ENCODE measurements around the gene IFIT3. TPM values are rescaled to one million over a fixed set of nuclear protein-coding genes. Genes with fewer than 3 reads are reported as not detected.

The IFIT3 gene
- total RNA-seq, 2 donors from 2014 or later, result 0.42 TPM; not detected in 1

GRCh38 chr10:89373916-89374711 lies 46.3 kb downstream of the IFIT3 start:
- no peaks in the 10 kb centered on the region for H3K27me3 ChIP-seq (ENCODE audit: control insufficient read depth, insufficient read depth, low read length, poor library complexity, severe bottlenecking)
- H3K4me3 Mint-ChIP-seq, result no peak overlapping the region
- no peak overlapping the region for H3K27ac Mint-ChIP-seq
- H3K36me3 ChIP-seq (ENCODE audit: control insufficient read depth, insufficient read depth, low read length), result no peaks in the 10 kb centered on the region
- no peaks in the 10 kb centered on the region for H3K4me1 ChIP-seq (ENCODE audit: control insufficient read depth, insufficient read depth, low read length)
- no peak overlapping the region for H3K9ac ChIP-seq (ENCODE audit: extremely low read depth, low read length, poor library complexity, severe bottlenecking)
- no peak for DNase-seq
- H3K9me3 Mint-ChIP-seq, result no peaks in the 10 kb centered on the region
- H3K36me3 Mint-ChIP-seq (ENCODE audit: low read depth), result no peaks in the 10 kb centered on the region
- WGBS, 2 experiments (ENCODE audit: insufficient coverage in 1 of 2, insufficient read length in 1 of 2), result 89 to 92% methylated on average over 3 of the region's 3 CpGs
- no peak overlapping the region for H3K4me3 ChIP-seq (ENCODE audit: low read length)
- no peaks in the 10 kb centered on the region for H3K9me3 ChIP-seq (ENCODE audit: control insufficient read depth, low read length)
- peaks cover 22% of the 10 kb centered on the region for H3K4me1 Mint-ChIP-seq
- no peak for TF ChIP-seq CTCF (conservative IDR thresholded peaks at IDR 0.05)
- no peaks in the 10 kb centered on the region for H3K27me3 Mint-ChIP-seq (ENCODE audit: insufficient read depth)
- H3K27ac ChIP-seq (ENCODE audit: low read depth, low read length), result no peak overlapping the region

- TF ChIP-seq CTCF (conservative IDR thresholded peaks at IDR 0.05), result no peak
- Mint-ChIP-seq H3K9me3 (no peaks in the 10 kb centered on the region), H3K27me3 (ENCODE audit: insufficient read depth) (no peaks in the 10 kb centered on the region), H3K4me1 (peaks cover 18% of the 10 kb centered on the region), H3K36me3 (ENCODE audit: low read depth) (no peaks in the 10 kb centered on the region), H3K27ac (no peak overlapping the region), H3K4me3 (no peak overlapping the region)
- Histone ChIP-seq H3K27me3 (ENCODE audit: control insufficient read depth, insufficient read depth, low read length, poor library complexity, severe bottlenecking) (no peaks in the 10 kb centered on the region), H3K27ac (ENCODE audit: low read depth, low read length) (no peak overlapping the region), H3K36me3 (ENCODE audit: control insufficient read depth, insufficient read depth, low read length) (no peaks in the 10 kb centered on the region), H3K4me1 (ENCODE audit: control insufficient read depth, insufficient read depth, low read length) (no peaks in the 10 kb centered on the region), H3K9me3 (ENCODE audit: control insufficient read depth, low read length) (no peaks in the 10 kb centered on the region), H3K9ac (ENCODE audit: extremely low read depth, low read length, poor library complexity, severe bottlenecking) (no peak overlapping the region), H3K4me3 (ENCODE audit: low read length) (no peak overlapping the region)
- DNase-seq, result no peak
These were observed 46.9 kb downstream of the IFIT3 start for GRCh38 chr10:89374713-89375141.

DNA sequence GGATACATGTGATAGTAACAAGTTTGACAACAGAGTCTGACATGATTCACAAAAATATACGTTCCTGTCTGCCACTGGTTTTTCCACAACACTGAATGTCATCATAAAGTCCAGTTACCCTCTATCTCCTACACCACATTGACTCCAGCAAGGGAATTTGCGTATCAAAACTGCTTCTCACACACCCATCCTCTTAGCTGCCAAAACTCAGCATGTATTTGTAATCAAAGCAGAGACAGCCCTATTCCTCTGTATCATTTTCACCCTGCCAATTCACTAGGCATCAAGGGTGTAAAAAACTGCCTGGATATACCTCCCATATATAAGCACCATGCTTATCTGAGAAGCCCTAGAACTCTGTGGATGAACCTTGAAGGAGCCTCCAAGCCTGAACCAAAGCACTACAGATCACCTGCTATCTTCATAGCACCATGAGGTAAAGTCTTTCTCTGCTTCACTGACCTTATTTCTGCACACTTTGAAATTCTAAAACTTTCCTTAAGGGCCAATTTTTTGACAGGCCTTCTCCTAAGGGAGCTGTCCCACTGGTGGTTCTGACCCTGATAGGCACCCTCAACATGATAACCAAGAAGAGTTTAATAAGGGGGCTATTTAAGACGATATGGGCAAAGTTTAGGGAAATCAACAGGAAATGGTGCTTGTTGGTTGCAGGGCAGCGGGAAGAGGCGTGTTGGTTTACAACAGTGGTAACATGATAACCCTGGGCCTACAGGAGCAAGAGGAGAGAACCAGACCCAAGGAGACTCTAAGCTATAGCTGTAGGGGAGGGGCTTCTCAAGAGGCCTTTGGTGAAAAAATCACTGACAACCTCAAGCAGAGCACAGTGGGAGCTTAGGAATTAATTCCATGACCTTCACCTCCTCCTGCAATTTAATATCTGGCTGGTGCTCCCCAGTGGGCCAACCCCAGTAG lies 50.2 kb downstream of the IFIT3 start, which contains the start of gene IFIT1B:
IFIT1B (plus strand) TSS at position 352 of the 933 bp plus-strand sequence; CDS start at position 432, 80 bp downstream.
- Histone ChIP-seq H3K4me1 (ENCODE audit: control insufficient read depth, insufficient read depth, low read length) (no peaks in the 10 kb centered on the region), H3K4me3 (ENCODE audit: low read length) (no peak within 1 kb of the TSS), H3K36me3 (ENCODE audit: control insufficient read depth, insufficient read depth, low read length) (no peaks in the 10 kb centered on the region), H3K27me3 (ENCODE audit: control insufficient read depth, insufficient read depth, low read length, poor library complexity, severe bottlenecking) (no peaks in the 10 kb centered on the region), H3K27ac (ENCODE audit: low read depth, low read length) (no peak within 1 kb of the TSS), H3K9ac (ENCODE audit: extremely low read depth, low read length, poor library complexity, severe bottlenecking) (no peak within 1 kb of the TSS), H3K9me3 (ENCODE audit: control insufficient read depth, low read length) (no peaks in the 10 kb centered on the region)
- Mint-ChIP-seq H3K27ac (no peak within 1 kb of the TSS), H3K4me3 (no peak within 1 kb of the TSS), H3K27me3 (ENCODE audit: insufficient read depth) (no peaks in the 10 kb centered on the region), H3K36me3 (ENCODE audit: low read depth) (no peaks in the 10 kb centered on the region), H3K4me1 (peaks cover 18% of the 10 kb centered on the region), H3K9me3 (no peaks in the 10 kb centered on the region)
- no peak for DNase-seq
- 89 to 91% methylated on average over 5 of the region's 5 CpGs for WGBS, 2 experiments (ENCODE audit: insufficient coverage in 1 of 2, insufficient read length in 1 of 2)
- no peak for TF ChIP-seq CTCF (conservative IDR thresholded peaks at IDR 0.05)
